ENCODE results near the gene ITM2A. TPM values are rescaled to one million over a fixed set of nuclear protein-coding genes. Genes with fewer than 3 reads are reported as not detected.

Gene ITM2A
- total RNA-seq, 2 experiments from 2014 or later = 63.1 to 70.5 TPM

GRCh38 chrX:79412166-79412565, 45.0 kb upstream of the ITM2A start:
- Mint-ChIP-seq H3K9me3 (no peaks in the 10 kb centered on the region), H3K4me3 (no peak overlapping the region), H3K27ac (no peak overlapping the region), H3K4me1 (ENCODE audit: low read depth) (peaks cover 13% of the 10 kb centered on the region), H3K27me3 (no peaks in the 10 kb centered on the region), H3K36me3 (ENCODE audit: low read depth) (no peaks in the 10 kb centered on the region)
- TF ChIP-seq CTCF (IDR thresholded peaks at IDR 0.05) = no peak
- no peak for DNase-seq
- ChIA-PET CTCF (interaction anchor here (0.9 to 1.4 kb wide), 6 partner anchors 38 to 704 kb away, joined by 3 to 4 read pairs (median 3); no protein-coding TSS in a partner anchor), POLR2A (interaction anchor here (0.6 to 0.7 kb wide), 2 partner anchors 24 to 564 kb away, joined by 3 read pairs; no protein-coding TSS in a partner anchor)
- intact Hi-C loops (cut with micrococcal nuclease) = loop anchor here (10.0 kb wide), 1 partner anchor 137 kb away; no protein-coding TSS in a partner anchor
- ATAC-seq = no peak

GRCh38 chrX:79409657-79410056, 42.5 kb upstream of the ITM2A start:
- CTCF ChIA-PET = interaction anchor here (1.0 kb wide), 1 partner anchor 42 kb away, joined by 3 read pairs; the partner anchor contains the start of gene ITM2A

GRCh38 chrX:79408623-79409322, 41.6 kb upstream of the ITM2A start:
- H3K4me1 Mint-ChIP-seq (ENCODE audit: low read depth) = peaks cover 13% of the 10 kb centered on the region
- DNase-seq = no peak
- POLR2A ChIA-PET = no interaction called here
- H3K4me3 Mint-ChIP-seq = no peak overlapping the region
- no peak for ATAC-seq
- no peak for TF ChIP-seq CTCF (IDR thresholded peaks at IDR 0.05)
- peak overlapping the region; percentile 42 for H3K27ac Mint-ChIP-seq
- peaks cover 5% of the 10 kb centered on the region for H3K9me3 Mint-ChIP-seq
- no peaks in the 10 kb centered on the region for H3K27me3 Mint-ChIP-seq
- CTCF ChIA-PET = no interaction called here
- intact Hi-C loops (cut with micrococcal nuclease) = no loop called here
- H3K36me3 Mint-ChIP-seq (ENCODE audit: low read depth) = no peaks in the 10 kb centered on the region

More at GRCh38 chrX:79409657-79410056, 42.5 kb upstream of the ITM2A start:
- no peak for DNase-seq
- ATAC-seq = no peak
- no peak overlapping the region for H3K27ac Mint-ChIP-seq
- H3K36me3 Mint-ChIP-seq (ENCODE audit: low read depth) = no peaks in the 10 kb centered on the region
- H3K9me3 Mint-ChIP-seq = peaks cover 5% of the 10 kb centered on the region
- H3K4me3 Mint-ChIP-seq = no peak overlapping the region
- H3K27me3 Mint-ChIP-seq = no peaks in the 10 kb centered on the region
- peaks cover 13% of the 10 kb centered on the region for H3K4me1 Mint-ChIP-seq (ENCODE audit: low read depth)
- POLR2A ChIA-PET = no interaction called here
- TF ChIP-seq CTCF (IDR thresholded peaks at IDR 0.05) = no peak
- intact Hi-C loops (cut with micrococcal nuclease) = loop anchor here (10.0 kb wide), 1 partner anchor 135 kb away; no protein-coding TSS in a partner anchor

- H3K9me3 Mint-ChIP-seq = peaks cover 8% of the 10 kb centered on the region
- no peaks in the 10 kb centered on the region for H3K27me3 Mint-ChIP-seq
- ChIA-PET POLR2A (no interaction called here), CTCF (no interaction called here)
- H3K4me3 Mint-ChIP-seq = no peak overlapping the region
- intact Hi-C loops (cut with micrococcal nuclease) = no loop called here
- DNase-seq (no peak), ATAC-seq (no peak)
- peaks cover 3% of the 10 kb centered on the region for H3K4me1 Mint-ChIP-seq (ENCODE audit: low read depth)
- peak overlapping the region; percentile 20 for H3K27ac Mint-ChIP-seq
- no peak for TF ChIP-seq CTCF (IDR thresholded peaks at IDR 0.05)
- peaks cover 2% of the 10 kb centered on the region for H3K36me3 Mint-ChIP-seq (ENCODE audit: low read depth)
These were observed 33.5 kb upstream of the ITM2A start for GRCh38 chrX:79400623-79401022.

GRCh38 chrX:79375340-79375739, 8.2 kb upstream of the ITM2A start:
- Mint-ChIP-seq H3K36me3 (ENCODE audit: low read depth) (peaks cover 1% of the 10 kb centered on the region), H3K9me3 (peaks cover 2% of the 10 kb centered on the region), H3K27ac (no peak overlapping the region), H3K4me1 (ENCODE audit: low read depth) (peaks cover 21% of the 10 kb centered on the region), H3K4me3 (no peak overlapping the region), H3K27me3 (no peaks in the 10 kb centered on the region)
- intact Hi-C loops (cut with micrococcal nuclease) = no loop called here
- no peak for ATAC-seq
- ChIA-PET POLR2A (no interaction called here), CTCF (no interaction called here)
- DNase-seq = no peak
- no peak for TF ChIP-seq CTCF (IDR thresholded peaks at IDR 0.05)

All from activated CD8-positive, alpha-beta T cell treated with anti-CD3 and anti-CD28 coated beads for 36 hours (primary cell).